ENCODE measurements around the gene GHR.

GHR gene

GRCh38 chr5:42423285-42424165 is at the start of gene GHR:
Gene GHR, plus strand, starts transcription at chr5:42423439. Its CDS starts 142,436 bp downstream, at chr5:42565875.
- in situ Hi-C loops (cut with MboI; ENCODE audit: low sequenced_read_pairs) = no loop called here

GRCh38 chr5:42374679-42375273 is 48.5 kb upstream of the GHR start:
- in situ Hi-C loops (cut with MboI; ENCODE audit: low sequenced_read_pairs) = no loop called here

- in situ Hi-C loops (cut with MboI; ENCODE audit: low sequenced_read_pairs) = no loop called here
These were observed 45.7 kb upstream of the GHR start for GRCh38 chr5:42377496-42377895.

- in situ Hi-C loops (cut with MboI; ENCODE audit: low sequenced_read_pairs) = no loop called here
These were observed 41.3 kb upstream of the GHR start for GRCh38 chr5:42381973-42382372.

GRCh38 chr5:42387563-42387962 is 35.7 kb upstream of the GHR start:
- in situ Hi-C loops (cut with MboI; ENCODE audit: low sequenced_read_pairs) = no loop called here

GRCh38 chr5:42390115-42390514 is 33.1 kb upstream of the GHR start:
- in situ Hi-C loops (cut with MboI; ENCODE audit: low sequenced_read_pairs) = no loop called here

DNA sequence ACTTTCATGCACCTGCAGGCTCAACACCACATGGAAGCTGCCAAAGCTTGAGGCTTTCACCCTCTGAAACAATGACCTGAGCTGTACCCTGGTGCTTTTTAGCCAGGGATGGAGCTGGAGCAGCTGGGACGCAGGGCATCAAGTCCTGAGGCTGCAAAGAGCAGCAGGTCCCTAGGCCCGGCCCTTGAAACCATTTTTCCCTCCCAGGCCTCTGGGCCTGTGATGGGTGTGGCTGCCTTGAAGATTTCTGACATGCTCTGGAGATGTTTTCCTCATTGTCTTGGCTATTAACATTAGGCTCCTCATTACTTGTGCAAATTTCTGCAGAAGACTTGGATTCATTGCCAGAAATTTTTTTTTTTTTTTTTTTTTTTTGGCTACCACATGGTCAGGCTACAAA is 30.3 kb upstream of the GHR start:
- in situ Hi-C loops (cut with MboI; ENCODE audit: low sequenced_read_pairs) = no loop called here

DNA sequence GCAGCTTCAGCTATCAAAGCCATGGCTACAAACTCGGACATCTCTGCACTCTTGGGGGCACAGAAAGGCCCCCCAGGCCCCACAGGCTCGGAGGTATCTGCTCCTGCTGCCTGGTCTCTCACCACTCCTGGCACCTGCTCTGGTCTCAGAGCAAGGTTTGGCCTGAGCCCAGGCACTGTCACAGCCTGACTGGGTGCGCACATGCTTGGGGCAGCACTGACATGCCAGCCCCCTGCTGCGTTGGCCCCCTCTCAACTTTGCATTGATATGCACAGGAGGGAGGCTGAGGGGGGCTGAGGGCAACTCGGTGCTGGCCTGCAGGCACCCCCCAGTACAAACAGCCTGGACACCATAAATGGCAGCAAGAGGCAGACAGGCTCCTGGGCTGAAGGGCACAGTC is 27.1 kb upstream of the GHR start:
- in situ Hi-C loops (cut with MboI; ENCODE audit: low sequenced_read_pairs) = no loop called here

- in situ Hi-C loops (cut with MboI; ENCODE audit: low sequenced_read_pairs) = no loop called here
These were observed 26.0 kb upstream of the GHR start for GRCh38 chr5:42397267-42397666.

GRCh38 chr5:42399702-42400101 is 23.5 kb upstream of the GHR start:
- in situ Hi-C loops (cut with MboI; ENCODE audit: low sequenced_read_pairs) = no loop called here

DNA sequence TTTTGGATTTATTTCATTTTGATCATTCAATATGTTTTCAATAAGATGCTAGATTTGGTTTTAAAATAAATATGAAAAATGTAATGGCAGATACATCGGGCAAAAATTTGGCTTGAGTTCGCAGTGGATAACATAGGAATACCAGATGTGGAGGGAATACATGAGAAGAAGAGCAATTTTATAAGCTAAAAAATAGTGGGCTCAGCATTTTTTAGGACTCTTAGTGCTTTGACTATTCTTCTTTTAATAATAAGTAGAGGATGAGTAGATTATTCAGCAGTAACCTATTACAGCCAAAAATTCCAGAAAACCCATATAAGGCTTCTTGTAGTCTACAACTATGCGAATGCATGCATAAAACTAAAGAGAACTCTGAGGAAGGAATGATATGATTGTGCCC is 22.8 kb upstream of the GHR start:
- in situ Hi-C loops (cut with MboI; ENCODE audit: low sequenced_read_pairs) = no loop called here

GRCh38 chr5:42403236-42403635 is 20.0 kb upstream of the GHR start:
- in situ Hi-C loops (cut with MboI; ENCODE audit: low sequenced_read_pairs) = no loop called here

DNA sequence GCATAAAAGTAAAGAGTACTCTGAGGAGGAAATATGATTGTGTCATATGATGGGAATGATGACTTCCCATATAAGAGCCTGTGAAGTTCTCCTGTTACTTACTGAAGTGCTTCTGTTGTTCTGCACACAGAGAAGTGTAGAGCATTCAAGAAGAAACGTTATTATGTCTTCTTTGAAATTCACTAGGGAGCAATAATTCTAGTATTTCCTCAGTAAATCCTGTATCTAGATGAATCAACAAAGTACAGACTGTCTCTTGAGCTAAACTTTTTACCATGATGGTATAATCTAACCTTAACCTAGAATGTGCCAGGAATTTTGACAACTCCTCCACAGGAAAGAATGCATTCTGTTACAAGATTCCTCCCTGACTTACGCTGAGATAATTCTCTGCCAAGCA is 18.9 kb upstream of the GHR start:
- in situ Hi-C loops (cut with MboI; ENCODE audit: low sequenced_read_pairs) = no loop called here

- in situ Hi-C loops (cut with MboI; ENCODE audit: low sequenced_read_pairs) = no loop called here
These were observed 3.9 kb upstream of the GHR start for GRCh38 chr5:42419294-42419693.

DNA sequence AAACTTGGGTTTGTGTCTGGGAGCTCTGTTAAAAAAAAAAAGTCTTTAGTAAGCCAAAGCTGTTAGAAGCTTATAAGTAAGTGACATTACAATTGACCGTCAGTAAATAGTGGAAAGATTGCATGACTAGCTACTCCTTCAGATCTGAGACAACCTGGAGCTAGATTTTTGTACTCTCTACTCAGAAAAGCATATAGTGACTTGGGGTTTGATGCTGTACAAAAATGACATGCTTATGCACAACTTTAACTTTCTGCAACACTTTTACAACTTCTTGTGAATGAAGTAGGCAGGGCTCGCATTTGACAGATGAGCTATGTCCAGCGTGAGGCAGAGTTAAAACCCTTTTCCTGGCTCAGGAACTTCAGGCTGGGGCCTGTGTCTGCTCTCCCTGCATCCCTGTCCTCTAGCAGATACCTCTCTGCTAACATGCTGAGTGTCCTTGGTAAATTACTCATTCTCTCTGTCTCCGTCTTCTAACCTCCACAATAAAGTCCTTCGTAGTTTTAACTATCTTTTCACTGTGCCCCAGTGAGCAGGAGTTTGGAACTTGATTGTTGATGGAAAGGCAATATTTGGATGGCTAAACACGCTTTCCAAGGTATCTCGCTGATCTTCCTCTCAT is 471 bp upstream of the GHR start:
- in situ Hi-C loops (cut with MboI; ENCODE audit: low sequenced_read_pairs) = no loop called here

GRCh38 chr5:42426016-42426415 is 2.8 kb downstream of the GHR start:
- in situ Hi-C loops (cut with MboI; ENCODE audit: low sequenced_read_pairs) = no loop called here

GRCh38 chr5:42429694-42430093 is 6.5 kb downstream of the GHR start:
- in situ Hi-C loops (cut with MboI; ENCODE audit: low sequenced_read_pairs) = no loop called here

DNA sequence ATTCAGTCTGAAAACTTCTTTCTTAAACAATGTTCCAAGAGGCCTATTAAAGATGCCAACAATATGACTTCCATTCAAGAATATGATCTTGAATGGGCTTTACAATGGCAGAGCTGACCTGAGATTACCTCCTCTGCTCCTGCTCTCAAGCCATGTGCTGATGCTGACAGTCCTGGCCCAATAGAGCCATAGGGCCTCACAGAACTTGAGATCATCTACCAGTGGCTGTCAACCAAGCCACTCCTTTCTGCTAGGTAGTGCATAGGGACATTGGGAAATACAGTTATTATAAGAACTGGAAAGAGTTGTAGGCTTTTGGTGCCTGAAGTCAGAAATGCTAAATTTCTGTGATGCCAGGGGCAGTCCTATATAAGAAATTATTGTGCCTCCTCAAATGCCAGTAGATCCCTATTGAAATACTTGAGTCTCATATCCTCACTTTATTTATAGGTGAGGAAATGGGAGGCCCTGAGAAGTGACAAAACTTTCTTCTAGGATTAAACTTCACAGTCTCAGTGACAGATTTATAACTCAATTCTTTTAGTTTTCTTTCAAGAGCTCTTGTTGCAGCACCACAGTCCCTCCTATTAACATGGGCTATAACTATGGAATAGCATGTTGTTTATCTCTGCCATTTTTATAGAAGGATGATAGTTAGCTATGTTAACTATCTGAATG is 10.9 kb downstream of the GHR start:
- in situ Hi-C loops (cut with MboI; ENCODE audit: low sequenced_read_pairs) = no loop called here

DNA sequence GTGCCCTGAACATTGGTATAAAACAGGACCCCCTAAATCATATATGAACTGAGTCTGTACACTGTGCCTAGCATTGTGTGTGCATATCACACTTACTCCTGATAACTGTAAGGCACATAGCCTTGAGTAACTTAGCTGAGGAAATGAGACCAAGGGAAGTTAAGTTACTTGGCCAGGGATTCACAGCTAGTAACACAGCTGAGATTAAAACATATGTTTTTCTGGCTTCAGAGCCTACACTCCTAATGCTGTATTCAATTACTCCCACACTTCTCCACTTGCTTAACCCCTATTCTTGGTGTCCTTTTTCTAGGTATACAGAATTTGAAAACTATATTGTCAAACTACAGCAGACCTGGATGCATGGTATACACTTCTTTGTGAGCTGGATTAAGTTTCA is 12.8 kb downstream of the GHR start:
- in situ Hi-C loops (cut with MboI; ENCODE audit: low sequenced_read_pairs) = no loop called here

- in situ Hi-C loops (cut with MboI; ENCODE audit: low sequenced_read_pairs) = no loop called here
These were observed 31.2 kb downstream of the GHR start for GRCh38 chr5:42454216-42454995.

DNA sequence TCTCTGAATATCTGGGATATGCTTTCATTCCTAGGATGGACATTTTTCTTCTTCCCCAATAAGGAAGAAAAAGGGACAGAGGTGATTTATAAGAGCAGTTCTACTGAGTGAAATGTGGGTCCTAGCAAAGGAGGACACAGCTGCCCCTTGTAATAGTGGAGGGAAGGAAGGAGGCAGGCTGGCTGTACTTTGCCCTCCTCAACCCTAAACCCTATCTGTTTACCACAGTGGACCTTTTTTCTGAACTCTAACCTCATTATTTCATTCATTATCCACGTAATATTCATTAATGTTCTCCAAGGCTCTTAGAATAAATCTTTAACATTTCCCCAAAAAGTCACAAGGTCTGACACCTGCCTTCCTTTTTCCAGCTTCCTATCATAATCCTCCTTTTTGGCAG is 37.8 kb downstream of the GHR start:
- in situ Hi-C loops (cut with MboI; ENCODE audit: low sequenced_read_pairs) = no loop called here

Measured in HL-60/S4 (cell line).